BJ (cell line): Measurements from ENCODE around the gene CRYBA4. TPM values are rescaled to one million over a fixed set of nuclear protein-coding genes. Genes with fewer than 3 reads are reported as not detected.

Experiments
- CTCF ChIA-PET: fragments of 350-600 bp; formaldehyde crosslinking; extraction: SDS; loops from one replicate; lab custom pipeline; 2021; ENCODE audit warnings: antibody characterized with exemption, inconsistent platforms; lab: Yijun Ruan, JAX
- POLR2A ChIA-PET: fragments of 300-600 bp; sonication (Branson Sonifier 250); formaldehyde crosslinking; extraction: SDS; loops from one replicate; lab custom pipeline; 2021; ENCODE audit warnings: antibody characterized with exemption; lab: Charles Lee
- DNase-seq: peaks from one replicate; pipeline ENCODE4 v3.0.0-alpha.2; 2011; ENCODE audit warnings: low read depth
- H3K27me3 ChIP-seq: 2 replicates; pipeline ENCODE4 v1.6.0; 2011; ENCODE audit warnings: low read length; ENCODE audit not compliant: control insufficient read depth, insufficient read depth
- H3K36me3 ChIP-seq: 2 replicates; pipeline ENCODE4 v1.5.1; 2011; ENCODE audit warnings: low read length; ENCODE audit not compliant: control insufficient read depth, insufficient read depth
- H3K4me3 ChIP-seq: 2 replicates; pipeline ENCODE4 v1.5.1; 2011; ENCODE audit warnings: low read depth, mild to moderate bottlenecking, control low read depth, low read length
- polyA plus RNA-seq: library from polyadenylated mRNA; depleted of rRNA; stranded (reverse); fragments of >200 nt; gene quantifications from 2 replicates; pipeline ENCODE4 v1.2.3, GENCODE V29; 2011
- TF ChIP-seq, protein P1 (sequence below): IDR thresholded peaks from 2 replicates; pipeline ENCODE4 v1.5.1; 2011; ENCODE audit warnings: low read depth, mild to moderate bottlenecking, control low read depth, inconsistent platforms, low read length, moderate library complexity; ENCODE audit not compliant: insufficient read depth

CRYBA4 gene
- polyA plus RNA-seq, 1 experiment: not detected

- Histone ChIP-seq H3K36me3 (no peaks in the 10 kb centered on the region), H3K27me3 (peaks cover 4% of the 10 kb centered on the region), H3K4me3 (no peak overlapping the region)
- ChIA-PET CTCF (no interaction called here), POLR2A (no interaction called here)
- TF ChIP-seq, protein P1, sequence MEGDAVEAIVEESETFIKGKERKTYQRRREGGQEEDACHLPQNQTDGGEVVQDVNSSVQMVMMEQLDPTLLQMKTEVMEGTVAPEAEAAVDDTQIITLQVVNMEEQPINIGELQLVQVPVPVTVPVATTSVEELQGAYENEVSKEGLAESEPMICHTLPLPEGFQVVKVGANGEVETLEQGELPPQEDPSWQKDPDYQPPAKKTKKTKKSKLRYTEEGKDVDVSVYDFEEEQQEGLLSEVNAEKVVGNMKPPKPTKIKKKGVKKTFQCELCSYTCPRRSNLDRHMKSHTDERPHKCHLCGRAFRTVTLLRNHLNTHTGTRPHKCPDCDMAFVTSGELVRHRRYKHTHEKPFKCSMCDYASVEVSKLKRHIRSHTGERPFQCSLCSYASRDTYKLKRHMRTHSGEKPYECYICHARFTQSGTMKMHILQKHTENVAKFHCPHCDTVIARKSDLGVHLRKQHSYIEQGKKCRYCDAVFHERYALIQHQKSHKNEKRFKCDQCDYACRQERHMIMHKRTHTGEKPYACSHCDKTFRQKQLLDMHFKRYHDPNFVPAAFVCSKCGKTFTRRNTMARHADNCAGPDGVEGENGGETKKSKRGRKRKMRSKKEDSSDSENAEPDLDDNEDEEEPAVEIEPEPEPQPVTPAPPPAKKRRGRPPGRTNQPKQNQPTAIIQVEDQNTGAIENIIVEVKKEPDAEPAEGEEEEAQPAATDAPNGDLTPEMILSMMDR: no peak
- DNase-seq: no peak
Measured at GRCh38 chr22:26619510-26619909, 2.3 kb upstream of the CRYBA4 start.

- Histone ChIP-seq H3K36me3 (no peaks in the 10 kb centered on the region), H3K4me3 (no peak overlapping the region), H3K27me3 (peaks cover 4% of the 10 kb centered on the region)
- POLR2A ChIA-PET: no interaction called here
- TF ChIP-seq, protein P1: no peak
- no peak for DNase-seq
- CTCF ChIA-PET: no interaction called here
Measured at GRCh38 chr22:26620197-26620596, 1.6 kb upstream of the CRYBA4 start.

DNA sequence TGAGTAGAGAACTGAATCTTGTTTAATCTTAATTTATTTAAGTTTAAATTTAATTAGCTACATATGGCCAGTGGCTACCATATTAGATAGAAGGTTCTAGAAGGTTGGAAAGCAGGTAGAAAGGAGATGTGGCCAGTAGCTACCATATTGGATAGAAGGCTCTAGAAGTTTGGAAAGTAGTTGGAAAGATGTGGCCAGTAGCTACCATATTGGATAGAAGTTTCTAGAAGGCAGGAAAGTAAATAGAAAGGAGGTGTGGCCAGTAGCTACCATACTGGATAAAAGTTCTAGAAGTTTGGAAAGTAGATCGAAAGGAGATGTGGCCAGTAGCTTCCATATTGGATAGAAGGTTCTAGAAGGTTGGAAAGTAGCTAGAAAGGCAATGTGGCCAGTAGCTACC, 2.2 kb downstream of the CRYBA4 start:
- no peak for DNase-seq
- CTCF ChIA-PET: interaction anchor here (1.2 kb wide), 1 partner anchor 163 kb away, joined by 3 read pairs; no protein-coding TSS in a partner anchor
- Histone ChIP-seq H3K36me3 (no peaks in the 10 kb centered on the region), H3K27me3 (peaks cover 5% of the 10 kb centered on the region), H3K4me3 (no peak overlapping the region)
- POLR2A ChIA-PET: no interaction called here
- TF ChIP-seq, protein P1: no peak

- ChIA-PET CTCF (no interaction called here), POLR2A (no interaction called here)
- no peak for DNase-seq
- peaks cover 5% of the 10 kb centered on the region for H3K27me3 ChIP-seq
- H3K36me3 ChIP-seq: no peaks in the 10 kb centered on the region
- H3K4me3 ChIP-seq: no peak overlapping the region
- TF ChIP-seq, protein P1: no peak
Measured at GRCh38 chr22:26624803-26625202, 3.0 kb downstream of the CRYBA4 start.

DNA sequence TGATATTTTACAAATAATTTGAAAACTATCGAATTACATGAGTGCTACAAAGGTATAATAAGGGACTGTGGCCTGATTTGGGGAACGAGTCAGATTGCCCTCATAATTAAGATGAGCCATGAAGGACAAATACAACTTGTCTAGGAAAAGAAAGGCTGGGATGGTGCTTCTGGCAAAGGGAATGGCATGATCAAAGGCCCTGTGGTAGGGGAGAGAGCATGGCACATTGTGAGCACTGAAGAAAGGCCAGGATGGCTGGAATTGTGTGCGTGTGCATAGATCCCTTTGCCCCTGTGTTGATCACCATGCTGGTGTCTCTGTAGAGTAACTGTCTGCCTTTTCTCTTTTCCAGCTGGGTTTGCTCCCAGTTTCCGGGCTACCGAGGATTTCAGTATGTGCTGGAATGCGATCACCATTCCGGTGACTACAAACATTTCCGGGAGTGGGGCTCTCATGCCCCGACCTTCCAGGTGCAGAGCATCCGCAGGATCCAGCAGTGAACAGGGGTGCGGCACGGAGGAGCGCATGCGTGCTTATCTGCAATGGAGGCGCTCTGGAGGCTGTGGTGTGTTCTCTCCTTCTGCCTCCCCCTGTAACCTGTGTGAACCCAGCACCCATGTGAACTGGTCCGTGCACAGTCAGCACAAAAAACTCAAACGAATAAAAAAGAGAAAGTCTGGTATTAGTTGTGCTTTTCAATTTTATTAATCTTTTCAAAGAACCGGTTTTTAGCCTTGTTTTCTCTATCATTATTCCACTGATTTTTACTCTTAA, 8.4 kb downstream of the CRYBA4 start:
- Histone ChIP-seq H3K4me3 (no peak overlapping the region), H3K27me3 (peaks cover 3% of the 10 kb centered on the region; the same call in 1 of the 2 replicates), H3K36me3 (no peaks in the 10 kb centered on the region)
- no peak for DNase-seq
- TF ChIP-seq, protein P1: no peak
- POLR2A ChIA-PET: no interaction called here
- CTCF ChIA-PET: no interaction called here
